22Rv1 (cell line): Measurements from ENCODE around the gene TXNRD2.

ENCODE experiments used
- H3K27ac ChIP-seq: fragments of 450-650 bp; 2 replicates; pipeline ENCODE4 v1.5.1; 2017
- ZFX ChIP-seq: fragments of 450-650 bp; IDR thresholded peaks from 2 replicates; pipeline ENCODE4 v1.6.1; 2017; ENCODE audit warnings: antibody characterized with exemption, borderline replicate concordance
- TF ChIP-seq, protein P1 (sequence below): fragments of 450-650 bp; IDR thresholded peaks from 2 replicates; pipeline ENCODE4 v1.5.1; 2017; ENCODE audit warnings: mild to moderate bottlenecking

The TXNRD2 gene

DNA sequence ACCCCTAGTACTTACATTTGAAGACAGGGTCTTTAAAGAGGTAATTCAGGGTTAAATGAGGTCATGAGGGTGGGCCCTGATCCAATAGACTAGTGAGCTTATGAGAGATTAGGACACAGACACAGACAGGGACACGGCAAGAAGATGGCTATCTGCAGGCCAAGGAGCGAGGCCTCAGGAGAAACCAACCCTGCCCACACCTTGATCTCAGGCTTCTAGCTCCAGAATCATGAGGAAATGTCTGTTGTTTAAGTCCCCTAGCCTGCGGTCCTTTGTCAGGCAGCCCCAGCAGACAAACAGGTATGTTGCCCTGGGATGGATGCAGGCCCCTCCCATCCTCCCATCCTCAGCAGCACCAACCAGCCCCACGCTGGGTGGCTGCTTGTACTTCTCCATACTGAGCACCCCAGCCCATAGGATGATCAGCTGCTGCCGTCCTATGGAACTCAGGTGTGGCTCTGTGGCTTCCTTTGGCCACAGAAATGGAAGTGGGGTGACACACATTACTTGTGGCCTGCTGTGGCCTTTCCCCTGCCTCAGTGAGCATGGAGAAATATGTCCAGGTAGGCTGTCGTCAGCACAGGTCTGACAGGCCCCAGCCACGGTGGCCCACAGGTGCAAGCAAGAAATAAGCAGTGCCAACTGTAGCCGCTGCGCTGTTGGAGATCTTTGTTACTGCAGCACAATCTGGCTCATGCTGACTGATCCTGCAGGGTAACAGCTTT lies 94.8 kb downstream of the TXNRD2 start:
- no peak overlapping the region for H3K27ac ChIP-seq
- no peak for TF ChIP-seq ZFX
- TF ChIP-seq, protein P1, sequence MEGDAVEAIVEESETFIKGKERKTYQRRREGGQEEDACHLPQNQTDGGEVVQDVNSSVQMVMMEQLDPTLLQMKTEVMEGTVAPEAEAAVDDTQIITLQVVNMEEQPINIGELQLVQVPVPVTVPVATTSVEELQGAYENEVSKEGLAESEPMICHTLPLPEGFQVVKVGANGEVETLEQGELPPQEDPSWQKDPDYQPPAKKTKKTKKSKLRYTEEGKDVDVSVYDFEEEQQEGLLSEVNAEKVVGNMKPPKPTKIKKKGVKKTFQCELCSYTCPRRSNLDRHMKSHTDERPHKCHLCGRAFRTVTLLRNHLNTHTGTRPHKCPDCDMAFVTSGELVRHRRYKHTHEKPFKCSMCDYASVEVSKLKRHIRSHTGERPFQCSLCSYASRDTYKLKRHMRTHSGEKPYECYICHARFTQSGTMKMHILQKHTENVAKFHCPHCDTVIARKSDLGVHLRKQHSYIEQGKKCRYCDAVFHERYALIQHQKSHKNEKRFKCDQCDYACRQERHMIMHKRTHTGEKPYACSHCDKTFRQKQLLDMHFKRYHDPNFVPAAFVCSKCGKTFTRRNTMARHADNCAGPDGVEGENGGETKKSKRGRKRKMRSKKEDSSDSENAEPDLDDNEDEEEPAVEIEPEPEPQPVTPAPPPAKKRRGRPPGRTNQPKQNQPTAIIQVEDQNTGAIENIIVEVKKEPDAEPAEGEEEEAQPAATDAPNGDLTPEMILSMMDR = no peak

DNA sequence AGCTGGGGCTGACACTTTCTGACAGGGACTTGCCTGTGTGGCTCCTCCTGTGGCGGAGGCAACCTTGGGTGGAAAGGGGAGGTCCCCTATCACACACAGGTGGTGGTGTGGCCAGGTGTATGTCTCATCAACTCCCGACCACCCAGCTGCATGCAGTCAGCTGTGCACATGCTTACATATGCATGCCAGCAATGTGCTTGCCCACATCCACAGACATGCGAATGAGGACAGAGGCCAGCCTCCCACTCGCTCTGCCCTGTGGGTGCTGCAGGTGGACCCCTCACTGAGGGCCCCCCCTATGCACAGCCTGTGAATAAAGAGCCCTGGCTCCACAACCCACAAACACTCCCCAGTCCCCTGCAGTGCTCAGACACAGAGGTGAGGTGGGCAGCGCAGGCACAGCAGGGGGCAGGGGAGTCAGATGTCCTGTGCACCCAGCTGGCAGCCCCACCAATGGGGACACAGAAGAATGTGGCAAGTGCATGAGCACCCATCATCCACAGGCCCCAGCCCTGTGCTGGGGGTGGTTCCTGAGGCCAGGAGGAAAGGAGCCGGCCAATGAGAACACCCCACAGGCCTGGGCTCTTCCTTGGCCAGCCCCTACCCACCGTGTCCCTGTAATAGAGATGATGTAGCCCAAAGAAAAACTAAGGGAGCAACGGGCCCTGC lies 96.4 kb downstream of the TXNRD2 start:
- TF ChIP-seq ZFX = no peak
- TF ChIP-seq, protein P1 = no peak
- no peak overlapping the region for H3K27ac ChIP-seq

DNA sequence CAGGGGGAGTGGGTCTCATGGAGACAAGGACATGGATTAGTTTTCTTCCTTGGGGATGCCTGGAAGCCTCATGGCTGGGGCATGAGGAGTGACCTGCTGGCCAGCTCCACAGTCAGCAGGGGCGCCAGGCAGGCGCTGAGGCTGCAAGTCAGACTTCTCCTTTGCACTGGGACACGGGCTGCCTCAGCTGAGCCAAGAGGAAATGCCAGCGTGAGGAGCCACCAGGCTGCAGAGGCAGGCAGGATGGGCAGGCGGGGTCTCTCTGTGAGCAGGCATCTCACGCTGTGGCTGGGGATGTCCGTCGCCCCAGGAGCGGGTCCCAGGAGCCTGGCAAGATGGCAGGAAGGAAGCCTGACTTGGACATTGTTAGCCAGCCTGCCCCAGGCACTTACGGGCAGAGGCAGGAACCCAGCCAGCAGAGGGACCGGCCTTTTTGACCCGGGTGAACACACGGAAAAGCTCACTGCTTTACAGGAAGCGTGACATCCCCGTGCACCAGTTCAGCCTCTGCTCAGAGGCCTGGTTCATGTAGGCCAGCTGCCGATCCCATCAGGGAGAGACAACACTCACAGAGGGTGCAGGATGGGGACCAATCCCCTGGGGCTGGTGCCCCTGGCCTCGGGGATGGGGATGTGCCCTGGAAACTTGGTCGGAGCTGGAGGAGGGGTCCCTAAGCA lies 97.1 kb downstream of the TXNRD2 start:
- TF ChIP-seq ZFX = no peak
- TF ChIP-seq, protein P1 = no peak
- no peak overlapping the region for H3K27ac ChIP-seq

DNA sequence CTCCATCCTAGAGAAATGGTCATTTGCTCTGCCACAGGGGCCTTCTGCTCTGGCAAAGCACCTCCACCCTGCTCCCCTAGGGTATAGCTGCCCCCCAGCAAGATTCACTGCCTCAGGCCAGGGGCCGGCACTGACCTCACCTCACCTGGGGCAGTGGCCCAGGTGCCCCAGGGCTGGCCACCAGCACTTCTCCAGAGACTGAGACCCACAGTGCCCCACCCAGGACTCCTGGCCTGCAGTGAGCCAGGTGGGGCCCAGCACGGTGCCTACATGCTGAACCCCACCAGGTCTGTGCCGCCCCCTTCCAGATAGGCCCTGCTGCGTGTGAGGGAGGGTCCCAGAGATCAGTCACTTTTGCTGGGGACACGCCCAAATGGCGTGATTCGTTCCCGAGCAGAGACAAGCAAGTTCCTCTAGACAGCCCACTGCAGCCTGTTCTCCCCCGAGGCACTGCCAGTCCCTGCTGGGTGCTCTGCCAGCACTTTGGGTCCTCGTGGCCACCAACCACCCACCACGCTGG lies 97.7 kb downstream of the TXNRD2 start:
- no peak overlapping the region for H3K27ac ChIP-seq
- TF ChIP-seq ZFX = no peak
- TF ChIP-seq, protein P1 = no peak

DNA sequence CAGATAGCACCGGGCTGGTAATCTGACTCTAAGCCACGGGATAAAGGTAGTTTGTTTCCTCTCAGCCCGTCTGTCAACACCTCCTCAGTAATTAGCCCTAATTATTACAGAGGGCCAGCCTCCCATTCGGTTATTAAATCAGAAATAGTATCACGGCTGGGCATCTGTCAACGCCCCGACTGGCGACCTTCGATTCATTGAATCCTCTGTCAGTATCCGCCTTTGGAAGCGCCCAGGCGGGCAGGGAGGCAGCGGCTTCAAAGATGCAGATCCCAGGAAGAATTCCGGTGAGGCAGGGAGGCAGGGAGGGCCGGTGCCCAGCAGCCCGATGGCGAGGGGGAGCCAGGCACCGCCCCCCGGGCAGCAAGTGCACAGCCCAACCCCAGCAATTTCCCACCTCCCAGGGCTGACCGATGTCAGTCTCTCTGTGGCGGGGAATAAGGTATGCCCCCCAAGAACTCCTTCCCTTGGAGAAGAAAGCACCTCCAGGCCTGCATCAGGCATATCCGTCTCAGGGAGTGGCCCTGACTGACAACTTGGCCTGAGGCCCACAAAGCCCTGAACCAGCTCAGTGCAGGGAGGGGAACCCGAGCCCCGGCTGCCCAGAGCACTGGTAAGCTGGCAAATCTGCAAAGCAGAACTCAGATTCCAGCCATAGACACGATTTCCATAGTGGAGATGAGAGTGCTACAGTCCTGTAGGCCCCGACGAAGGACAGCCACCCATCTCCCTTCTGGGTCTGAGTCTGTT lies 98.3 kb downstream of the TXNRD2 start:
- H3K27ac ChIP-seq = no peak overlapping the region
- TF ChIP-seq, protein P1 = no peak
- TF ChIP-seq ZFX = no peak

DNA sequence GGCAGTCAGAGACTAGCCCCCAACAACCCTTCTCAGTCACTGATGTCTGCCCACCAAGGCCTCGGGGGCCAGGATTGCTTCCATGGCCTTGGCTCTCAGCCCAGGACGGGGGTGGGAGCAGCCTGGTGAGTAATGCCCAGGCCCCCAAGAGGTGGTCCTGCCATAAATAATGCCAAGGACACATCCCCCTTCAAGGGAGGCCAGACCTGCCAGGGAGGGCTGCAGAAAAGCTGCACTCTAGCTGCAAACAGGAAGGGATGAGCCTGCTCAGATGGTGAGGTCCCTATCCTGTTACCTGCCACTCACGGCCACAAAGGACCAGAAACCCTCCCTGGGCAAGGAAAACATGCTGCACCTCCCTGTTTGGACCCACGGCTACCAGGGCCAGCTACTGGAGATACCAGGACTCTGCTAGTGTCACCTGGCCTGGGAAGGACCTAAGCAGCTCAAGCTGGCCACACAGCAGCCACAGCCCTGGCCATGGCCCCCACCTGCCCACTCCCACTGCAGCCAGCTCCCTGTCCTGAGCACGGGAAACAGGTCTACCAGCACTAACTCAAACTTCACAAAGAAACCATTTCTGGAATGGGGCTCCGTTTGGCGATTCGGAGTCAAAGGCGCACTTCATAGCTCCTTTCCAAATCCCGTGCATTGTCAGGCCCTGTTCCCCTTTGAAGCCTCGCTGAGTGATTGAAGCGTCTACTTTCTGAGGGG lies 99.1 kb downstream of the TXNRD2 start:
- H3K27ac ChIP-seq = no peak overlapping the region
- TF ChIP-seq, protein P1 = no peak
- TF ChIP-seq ZFX = no peak
